GM12875 (cell line): Measurements from ENCODE around the gene SUGCT.

Source experiments
- H3K4me3 ChIP-seq: one replicate; pipeline ENCODE4 v1.5.1; 2011; ENCODE audit warnings: low read depth, low read length, control low read depth
- CTCF ChIP-seq: IDR thresholded peaks from 2 replicates; pipeline ENCODE4 v1.5.1; 2011; ENCODE audit warnings: low read depth, mild to moderate bottlenecking, control low read depth, inconsistent platforms, low read length, moderate library complexity, borderline replicate concordance; ENCODE audit not compliant: insufficient read depth

Gene SUGCT

GRCh38 chr7:40329601-40330153 is 194.9 kb downstream of the SUGCT start:
- peak; percentile 45; the same call in 1 of the 2 replicates for TF ChIP-seq CTCF
- H3K4me3 ChIP-seq: no peak overlapping the region

- TF ChIP-seq CTCF: no peak
- no peak overlapping the region for H3K4me3 ChIP-seq
These were observed 195.6 kb downstream of the SUGCT start for GRCh38 chr7:40330408-40330807.

GRCh38 chr7:40331915-40332314 is 197.1 kb downstream of the SUGCT start:
- H3K4me3 ChIP-seq: no peak overlapping the region
- TF ChIP-seq CTCF: no peak

GRCh38 chr7:40332516-40332915 is 197.7 kb downstream of the SUGCT start:
- H3K4me3 ChIP-seq: no peak overlapping the region
- no peak for TF ChIP-seq CTCF

- no peak overlapping the region for H3K4me3 ChIP-seq
- no peak for TF ChIP-seq CTCF
These were observed 207.0 kb downstream of the SUGCT start for GRCh38 chr7:40341836-40342235.

GRCh38 chr7:40346554-40346953 is 211.7 kb downstream of the SUGCT start:
- no peak overlapping the region for H3K4me3 ChIP-seq
- TF ChIP-seq CTCF: no peak

- no peak for TF ChIP-seq CTCF
- no peak overlapping the region for H3K4me3 ChIP-seq
These were observed 213.4 kb downstream of the SUGCT start for GRCh38 chr7:40348126-40348728.
